ENCODE results near the gene BTNL2.
A peak's percentile ranks its signal among the peaks of the same experiment; 100 is the strongest.

The BTNL2 gene

GRCh38 chr6:32413427-32414047 is 6.6 kb upstream of the BTNL2 start:
- peak; percentile 14 for DNase-seq

DNA sequence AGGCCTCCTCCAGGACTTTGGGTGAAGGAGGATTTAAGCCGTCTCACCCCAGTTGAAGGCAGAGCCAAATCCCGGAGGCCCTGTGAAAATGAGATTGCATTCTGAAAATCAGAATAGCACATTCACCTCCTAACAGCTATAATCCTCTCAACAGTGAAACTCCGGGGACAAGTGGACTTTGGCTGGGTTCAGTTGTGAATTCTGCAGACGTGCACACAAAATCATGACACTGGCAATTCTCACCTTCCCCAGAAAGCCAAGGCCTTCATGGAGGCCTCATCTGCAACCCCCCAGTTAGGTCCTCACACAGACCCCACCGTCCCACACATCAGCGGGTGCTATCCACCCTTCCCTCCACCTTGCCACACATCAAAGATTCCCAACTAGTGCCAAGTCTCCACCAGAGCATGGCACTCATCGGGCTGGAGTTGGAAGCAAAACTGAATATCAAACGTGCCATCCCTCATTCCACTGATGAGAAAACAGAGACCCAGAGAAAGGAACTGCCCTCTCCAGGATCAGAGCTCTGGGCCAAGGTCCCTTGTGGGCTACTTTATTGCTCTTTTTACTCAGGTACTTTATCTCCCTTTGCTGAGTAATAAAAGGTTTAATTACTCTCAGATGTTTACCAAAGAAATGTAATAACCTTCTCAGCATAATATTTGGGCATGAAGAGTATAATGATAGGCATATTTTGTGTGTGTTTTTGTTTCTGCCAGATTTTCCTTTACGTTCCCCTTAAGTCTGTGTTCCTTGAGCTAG is 4.8 kb upstream of the BTNL2 start:
- DNase-seq = no peak

- DNase-seq = no peak
Measured at GRCh38 chr6:32410906-32411305, 3.9 kb upstream of the BTNL2 start.

DNA sequence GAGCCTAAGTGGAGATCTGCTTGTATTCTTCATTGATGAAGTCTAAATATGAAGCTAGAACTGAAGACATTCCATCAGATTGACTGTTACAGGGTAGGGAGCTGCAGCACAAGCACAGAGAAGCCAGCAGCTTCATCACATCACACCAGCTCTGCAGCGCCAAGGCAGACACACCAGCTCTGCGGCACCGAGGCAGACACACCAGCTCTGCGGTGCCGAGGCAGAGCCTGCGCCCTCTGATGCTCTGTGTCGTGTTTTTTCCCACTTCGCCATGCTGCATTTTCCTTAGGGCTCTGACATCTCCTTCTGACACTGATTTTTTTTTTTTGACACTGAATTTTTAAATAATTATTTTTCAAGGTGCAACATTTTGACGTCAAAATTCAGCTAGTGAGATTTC is 784 bp downstream of the BTNL2 start:
- no peak for DNase-seq

- DNase-seq = no peak
Measured at GRCh38 chr6:32405656-32406055, 1.3 kb downstream of the BTNL2 start.

- no peak for DNase-seq
Measured at GRCh38 chr6:32402812-32403211, 4.2 kb downstream of the BTNL2 start.

DNA sequence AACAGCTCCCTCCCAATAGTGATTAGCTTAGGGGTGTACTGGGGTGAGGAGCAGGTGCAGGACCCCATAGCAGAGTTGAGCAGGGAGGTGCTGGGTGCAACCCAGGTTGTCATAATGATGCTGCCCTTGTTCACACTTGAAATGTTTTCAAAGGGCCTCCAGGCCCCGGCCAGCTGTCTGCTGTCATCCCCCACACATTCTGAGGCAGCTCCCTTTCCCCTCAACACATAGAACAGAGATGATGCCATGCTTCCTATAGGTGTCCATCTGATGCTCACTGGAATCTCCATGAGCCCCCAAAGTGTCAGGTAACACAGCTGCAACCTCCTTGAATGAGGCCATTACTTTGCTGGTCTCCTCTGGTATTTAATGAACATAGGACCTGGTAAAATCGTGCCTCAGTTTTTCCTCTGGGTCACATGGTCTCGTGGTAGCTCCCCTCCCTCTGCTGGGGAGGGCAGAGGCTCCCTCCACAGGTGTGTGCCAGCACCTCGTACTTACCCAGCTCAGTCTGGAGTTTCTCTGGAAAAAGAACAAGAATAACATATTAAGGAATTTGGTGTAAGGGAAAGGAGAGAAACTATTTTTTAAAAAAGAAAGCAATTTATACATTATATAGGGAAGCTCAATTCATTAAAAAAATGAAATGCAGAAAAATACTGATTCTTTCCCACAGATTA is 5.6 kb downstream of the BTNL2 start:
- no peak for DNase-seq

DNA sequence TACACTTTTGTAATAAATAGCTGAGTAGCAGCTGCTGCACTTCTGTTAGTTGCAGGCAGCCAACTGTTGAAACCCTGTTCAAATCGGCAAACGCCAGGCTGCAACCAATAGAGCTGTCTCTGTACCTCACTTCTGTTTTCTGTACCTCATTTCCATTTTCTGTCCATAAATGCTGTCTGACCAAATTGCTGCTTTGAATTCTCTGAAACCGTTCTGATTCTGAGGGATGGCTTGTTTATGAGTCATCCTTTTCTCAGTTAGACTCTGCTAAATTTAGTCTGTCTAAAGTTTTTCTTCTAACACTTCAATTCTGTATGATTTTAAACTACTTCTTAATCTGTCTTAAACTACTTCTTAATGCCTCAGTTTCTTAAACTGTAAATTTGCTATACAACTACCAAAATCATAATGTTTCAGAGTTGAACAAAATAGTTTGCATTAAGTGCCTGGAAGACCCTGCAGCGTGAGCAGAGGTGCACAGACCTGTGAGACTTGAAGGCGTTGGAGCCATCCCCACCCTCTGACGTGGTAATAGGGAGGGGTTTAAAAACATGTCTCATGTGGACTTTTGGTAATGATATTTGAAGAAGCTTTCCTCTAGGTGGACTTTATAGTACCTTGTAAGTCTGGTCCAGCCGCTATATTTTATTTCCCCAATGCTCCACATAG is 9.6 kb downstream of the BTNL2 start:
- no peak for DNase-seq

GRCh38 chr6:32396028-32396427 is 11.0 kb downstream of the BTNL2 start:
- DNase-seq = no peak

- no peak for DNase-seq
Measured at GRCh38 chr6:32393665-32394420, 13.1 kb downstream of the BTNL2 start.

DNA sequence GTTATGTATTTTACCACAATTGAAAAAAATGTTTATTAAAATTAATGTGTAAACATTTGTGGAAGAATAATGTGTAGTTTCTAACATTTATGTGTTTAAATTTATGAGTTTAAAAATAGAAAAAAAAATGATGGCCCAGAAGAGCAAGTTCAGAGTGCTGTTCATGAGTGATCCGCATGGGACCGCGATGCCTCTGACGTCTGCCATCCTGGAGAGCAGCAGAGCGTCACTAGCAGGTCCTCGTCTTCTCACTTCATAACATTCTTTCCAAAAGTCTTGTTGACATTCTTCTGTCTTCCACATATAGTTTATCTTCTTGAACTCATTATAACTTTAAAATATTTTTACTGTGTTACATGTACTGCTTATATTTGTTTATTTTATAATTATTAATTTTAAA is 15.5 kb downstream of the BTNL2 start:
- DNase-seq = no peak

GRCh38 chr6:32387589-32388340 is 19.2 kb downstream of the BTNL2 start:
- DNase-seq = no peak

DNA sequence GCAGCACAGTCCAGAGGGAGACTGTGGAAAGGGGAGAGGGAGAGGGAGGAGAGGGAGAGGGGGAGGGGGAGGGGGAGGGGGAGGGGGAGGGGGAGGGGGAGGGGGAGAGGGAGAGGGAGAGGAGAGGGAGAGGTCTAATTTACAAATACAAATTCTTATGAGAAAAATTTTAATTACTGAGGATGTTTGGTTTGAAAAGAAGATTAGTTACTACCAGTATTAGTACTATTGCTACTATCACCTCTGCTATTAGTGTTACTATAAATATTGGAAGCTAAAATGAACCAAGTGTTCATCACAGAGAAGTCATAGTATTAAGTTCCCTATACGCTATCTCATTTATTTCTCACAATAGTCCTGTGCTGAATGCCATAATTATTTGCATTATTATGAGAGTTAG is 20.9 kb downstream of the BTNL2 start:
- DNase-seq = no peak

- DNase-seq = no peak
Measured at GRCh38 chr6:32382757-32383420, 24.1 kb downstream of the BTNL2 start.

DNA sequence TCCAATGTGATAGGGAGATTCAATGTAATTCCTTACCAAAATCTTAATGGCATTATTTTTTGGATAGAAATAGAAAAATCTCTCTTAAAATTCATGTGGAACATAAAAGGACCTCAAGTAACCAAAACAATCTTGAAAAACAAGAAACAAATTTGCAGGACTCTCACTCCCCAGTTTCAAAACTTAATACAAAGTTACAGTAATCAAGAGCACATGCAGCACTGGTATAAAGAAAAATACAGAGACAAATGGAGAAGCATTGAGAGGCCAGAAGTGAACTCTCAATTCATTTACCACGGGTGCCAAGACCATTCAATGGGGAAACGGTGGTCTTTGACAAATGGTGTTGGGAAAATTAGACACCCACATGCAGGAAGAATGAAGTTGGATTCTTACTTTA is 27.4 kb downstream of the BTNL2 start:
- no peak for DNase-seq

DNA sequence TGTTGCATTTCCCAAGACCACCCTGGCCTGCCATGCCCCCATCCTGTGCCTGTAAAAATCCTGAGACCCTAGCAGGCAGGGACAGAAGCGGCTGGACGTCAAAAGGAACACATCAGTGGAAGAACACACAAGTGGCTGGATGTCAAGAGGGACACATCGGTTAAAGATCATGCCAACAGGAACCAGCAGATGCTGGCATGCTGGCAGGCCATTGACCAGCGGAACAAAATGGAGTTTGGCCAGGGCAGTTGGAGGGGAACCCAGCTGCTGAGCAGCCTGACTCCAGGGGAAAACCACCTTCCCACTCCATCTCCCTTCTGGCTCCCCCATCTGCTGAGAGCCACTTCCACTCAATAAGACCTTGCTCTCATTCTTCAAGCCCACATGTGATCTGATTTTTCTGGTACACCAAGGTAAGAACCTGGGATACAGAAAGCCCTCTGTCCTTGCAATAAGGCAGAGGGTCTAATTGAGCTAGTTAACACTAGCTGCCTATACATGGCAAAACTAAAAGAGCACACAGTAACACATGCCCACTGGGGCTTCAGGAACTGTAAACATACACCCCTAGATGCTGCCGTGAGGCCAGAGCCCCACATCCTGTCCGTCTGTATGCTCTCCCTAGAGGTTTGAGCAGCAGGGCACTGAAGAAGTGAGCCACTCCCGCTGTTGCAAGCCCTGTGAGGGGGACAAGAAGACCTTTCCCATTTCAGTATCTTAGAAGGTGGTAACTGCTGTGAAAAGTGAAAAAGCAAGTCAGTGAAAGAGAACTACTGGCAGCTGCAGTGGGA is 31.0 kb downstream of the BTNL2 start:
- DNase-seq = no peak

DNA sequence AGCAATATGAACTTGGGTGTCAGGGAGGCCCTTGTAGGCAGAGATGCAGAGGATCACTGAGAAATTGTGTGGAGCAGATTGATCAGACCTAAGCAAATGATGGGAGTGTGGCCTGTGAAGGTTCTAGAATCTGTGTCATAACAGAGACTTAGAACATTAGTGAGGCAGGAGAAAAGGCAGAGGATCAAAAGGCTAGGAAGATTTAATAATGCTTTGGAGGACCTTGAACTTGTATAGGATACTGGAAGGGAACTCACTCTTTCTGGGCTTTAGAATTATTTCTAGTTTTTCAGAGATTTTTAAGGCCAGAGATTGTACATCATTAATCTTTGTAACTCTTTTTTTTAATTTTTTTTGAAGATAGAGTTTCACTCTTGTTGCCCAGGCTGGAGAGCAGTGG is 35.2 kb downstream of the BTNL2 start, which contains the start of gene TSBP1:
Gene TSBP1 (minus strand): TSS at position 101 of the 400 bp plus-strand sequence. CDS start 197 bp downstream, outside the sequence.
- DNase-seq = no peak

DNA sequence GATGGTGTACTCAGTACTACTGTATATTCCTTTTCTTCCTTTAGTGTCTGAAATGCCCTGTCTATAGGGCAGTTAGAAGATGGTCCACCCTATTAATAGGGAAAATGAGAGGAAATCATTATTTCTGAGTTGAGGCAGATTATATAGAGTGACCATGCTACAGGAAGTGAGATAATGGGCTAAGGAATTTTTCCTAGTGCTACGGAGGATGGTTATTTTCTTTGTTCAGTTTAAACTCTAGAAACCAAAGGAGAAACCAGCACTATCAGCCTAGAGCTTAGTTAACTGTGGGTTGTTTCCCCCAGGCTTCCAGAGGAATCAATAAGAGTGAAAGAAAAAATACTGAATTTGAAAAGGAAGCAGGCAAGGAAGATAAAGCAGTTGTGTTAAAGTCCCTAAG is 35.8 kb downstream of the BTNL2 start:
- no peak for DNase-seq

DNA sequence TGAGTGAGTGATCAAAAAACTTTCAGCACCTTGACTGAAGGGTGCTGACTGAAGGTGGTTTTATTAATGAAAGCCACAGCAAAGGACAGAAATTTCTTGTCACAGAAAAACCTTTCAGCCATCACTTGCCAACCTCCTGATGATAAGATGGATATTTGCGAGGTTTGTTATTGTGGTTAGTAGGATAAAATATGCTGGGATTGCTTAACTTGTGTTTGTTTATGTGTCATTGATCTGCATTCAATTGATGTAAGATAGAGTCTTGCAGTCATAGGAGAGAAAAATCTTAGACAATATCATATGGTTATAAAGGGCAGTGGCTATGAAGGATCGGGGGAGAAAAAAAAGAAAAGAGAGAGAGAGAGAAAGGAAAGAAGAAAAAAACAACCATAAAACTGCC is 36.5 kb downstream of the BTNL2 start:
- DNase-seq = no peak

DNA sequence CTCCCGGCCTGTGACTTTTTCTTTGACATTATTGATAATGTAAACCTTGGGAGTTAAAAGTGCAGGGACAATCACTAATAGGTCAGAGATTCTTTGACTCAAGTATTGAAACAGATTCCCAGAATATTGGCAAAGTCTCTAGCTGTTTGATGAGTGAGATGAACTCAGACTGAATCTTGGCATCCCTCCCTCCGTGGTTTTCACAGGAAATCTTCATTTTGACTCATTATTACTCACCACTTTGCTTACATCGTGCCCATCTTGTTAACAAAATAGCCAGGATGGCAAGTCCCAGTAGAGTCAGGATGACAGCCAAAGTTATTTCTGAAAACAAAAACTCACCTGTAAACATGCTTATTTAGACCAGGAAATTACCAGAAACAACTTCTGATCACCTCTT is 37.3 kb downstream of the BTNL2 start:
- no peak for DNase-seq

DNA sequence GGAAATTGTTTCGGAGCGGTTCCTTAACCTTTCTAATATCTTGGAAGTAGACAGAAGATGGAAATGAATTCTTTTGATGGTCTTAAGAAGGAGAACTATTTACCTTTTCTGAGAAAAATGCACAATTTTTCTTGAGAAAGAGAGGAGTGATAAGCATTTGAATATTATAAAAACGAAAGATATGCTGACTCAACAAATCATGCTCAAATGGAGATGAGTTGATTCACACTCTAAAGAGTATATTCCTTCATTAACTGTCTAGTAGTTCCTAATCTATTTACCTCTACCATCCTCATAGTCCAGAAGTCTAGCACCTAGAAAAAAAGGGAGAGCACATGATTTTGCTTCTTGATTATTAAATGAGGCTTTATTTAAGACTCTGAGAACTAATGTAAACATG is 39.3 kb downstream of the BTNL2 start:
- no peak for DNase-seq

All from NCI-H1048 (cell line).